ENCODE data around the gene RABEPK. TPM values are rescaled to one million over a fixed set of nuclear protein-coding genes. Genes with fewer than 3 reads are reported as not detected.
"Not testable (repeated sequence)": the region's sequence is repeated elsewhere in the genome, so short reads cannot be mapped to it uniquely, and the experiment has no call there.

The RABEPK gene
- polyA plus RNA-seq (ENCODE audit: insufficient read length in 4 of 4), result 10 to 100 TPM; 19.5 to 23.6 (median 21.2) TPM

GRCh38 chr9:125200216-125201047 is at the start of gene RABEPK:
Gene RABEPK (plus strand): TSS chr9:125200542. CDS start chr9:125203014, 2,472 bp downstream.
- DNase-seq (ENCODE audit: low read depth in 4 of 4, low spot score in 3 of 4), result peak; percentile 86 to 89 (median 89)

GRCh38 chr9:125151730-125152129 is 48.6 kb upstream of the RABEPK start:
- no peak for DNase-seq (ENCODE audit: low read depth in 4 of 4, low spot score in 3 of 4)

- no peak for DNase-seq (ENCODE audit: low read depth in 4 of 4, low spot score in 3 of 4)
Observed at GRCh38 chr9:125153712-125154367, 46.5 kb upstream of the RABEPK start.

DNA sequence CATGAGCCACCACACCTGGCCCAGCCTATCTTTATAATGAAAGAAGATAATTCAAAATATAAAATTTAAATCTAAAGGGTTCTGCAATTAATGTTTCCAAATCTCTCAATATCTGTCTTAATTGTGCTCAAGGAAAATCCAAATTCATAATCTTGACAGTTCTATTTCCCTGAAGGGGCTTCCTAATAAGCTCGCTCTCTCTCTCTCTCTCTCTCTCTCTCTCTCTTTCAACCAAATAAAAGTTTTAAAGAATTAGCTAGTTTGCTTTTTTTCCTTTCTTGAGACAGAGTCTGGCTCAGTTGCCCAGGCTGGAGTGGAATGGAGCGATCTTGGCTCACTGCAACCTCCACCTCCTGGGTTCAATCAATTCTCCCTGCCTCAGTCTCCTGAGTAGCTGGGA is 43.8 kb upstream of the RABEPK start:
- no peak for DNase-seq (ENCODE audit: low read depth in 4 of 4, low spot score in 3 of 4)

DNA sequence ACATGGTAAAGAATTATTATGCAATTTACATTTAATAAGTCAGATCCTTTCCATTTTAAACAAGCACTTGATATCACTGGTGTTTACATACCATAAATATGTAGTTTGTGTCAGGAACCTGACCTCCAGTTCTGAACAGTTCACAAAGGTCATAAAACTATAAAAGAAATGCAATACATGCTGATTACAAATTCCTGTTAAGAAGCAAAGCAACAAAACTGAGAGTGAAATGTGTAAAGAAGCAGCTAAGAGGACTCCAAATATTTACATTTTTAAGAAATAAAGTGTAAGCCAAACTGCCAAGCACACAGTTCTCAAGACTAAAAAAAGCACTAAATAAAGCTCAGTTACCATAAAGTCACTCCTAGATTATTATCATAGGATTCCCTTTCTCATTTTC is 39.6 kb upstream of the RABEPK start:
- DNase-seq (ENCODE audit: low read depth in 4 of 4, low spot score in 3 of 4), result no peak

GRCh38 chr9:125161284-125161918 is 38.9 kb upstream of the RABEPK start:
- DNase-seq (ENCODE audit: low read depth in 4 of 4, low spot score in 3 of 4), result no peak

GRCh38 chr9:125162891-125163290 is 37.5 kb upstream of the RABEPK start:
- not testable (repeated sequence) for DNase-seq (ENCODE audit: low read depth in 4 of 4, low spot score in 3 of 4)

- DNase-seq (ENCODE audit: low read depth in 4 of 4, low spot score in 3 of 4), result no peak
Observed at GRCh38 chr9:125166762-125167161, 33.6 kb upstream of the RABEPK start.

DNA sequence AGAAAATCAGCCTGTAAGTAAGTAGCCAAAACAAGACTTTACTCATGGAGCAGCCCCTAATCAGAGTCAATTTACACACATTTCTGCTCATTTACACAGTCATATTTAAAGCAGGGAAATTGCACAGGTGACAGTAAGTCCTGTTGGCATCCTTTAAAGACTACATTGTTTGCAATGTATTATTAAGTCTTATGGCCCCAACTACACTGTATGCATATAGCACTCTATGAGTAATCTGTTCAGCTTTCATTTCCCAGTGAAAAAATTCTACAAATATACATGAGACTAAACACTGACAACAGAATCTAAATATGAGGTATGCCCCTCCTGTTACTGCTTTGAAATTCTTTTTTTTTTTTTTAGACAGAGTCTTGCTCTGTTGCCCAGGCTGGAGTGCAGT is 30.4 kb upstream of the RABEPK start:
- DNase-seq (ENCODE audit: low read depth in 4 of 4, low spot score in 3 of 4), result no peak

GRCh38 chr9:125172031-125172755 is 28.1 kb upstream of the RABEPK start:
- DNase-seq (ENCODE audit: low read depth in 4 of 4, low spot score in 3 of 4), result no peak

- no peak for DNase-seq (ENCODE audit: low read depth in 4 of 4, low spot score in 3 of 4)
Observed at GRCh38 chr9:125176636-125177035, 23.7 kb upstream of the RABEPK start.

GRCh38 chr9:125177888-125178287 is 22.5 kb upstream of the RABEPK start:
- DNase-seq (ENCODE audit: low read depth in 4 of 4, low spot score in 3 of 4), result no peak

GRCh38 chr9:125179776-125180175 is 20.6 kb upstream of the RABEPK start:
- DNase-seq (ENCODE audit: low read depth in 4 of 4, low spot score in 3 of 4), result not testable (repeated sequence)

GRCh38 chr9:125180876-125181275 is 19.5 kb upstream of the RABEPK start:
- no peak for DNase-seq (ENCODE audit: low read depth in 4 of 4, low spot score in 3 of 4)

DNA sequence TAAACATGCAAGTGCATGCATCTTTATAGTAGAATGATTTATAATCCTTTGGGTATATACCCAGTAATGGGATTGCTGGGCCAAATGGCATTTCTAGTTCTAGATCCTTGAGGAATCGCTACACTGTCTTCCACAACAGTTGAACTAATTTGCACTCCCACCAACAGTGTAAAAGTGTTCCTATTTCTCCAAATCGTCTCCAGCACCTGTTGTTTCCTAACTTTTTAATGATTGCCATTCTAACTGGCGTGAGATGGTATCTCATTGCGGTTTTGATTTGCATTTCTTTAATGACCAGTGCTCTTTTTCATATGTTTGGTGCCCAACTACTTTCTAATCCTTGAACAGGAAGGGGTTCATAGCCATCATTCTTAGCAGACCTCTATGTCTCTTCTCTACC is 18.6 kb upstream of the RABEPK start:
- DNase-seq (ENCODE audit: low read depth in 4 of 4, low spot score in 3 of 4), result not testable (repeated sequence)

- no peak for DNase-seq (ENCODE audit: low read depth in 4 of 4, low spot score in 3 of 4)
Observed at GRCh38 chr9:125183054-125183453, 17.3 kb upstream of the RABEPK start.

DNA sequence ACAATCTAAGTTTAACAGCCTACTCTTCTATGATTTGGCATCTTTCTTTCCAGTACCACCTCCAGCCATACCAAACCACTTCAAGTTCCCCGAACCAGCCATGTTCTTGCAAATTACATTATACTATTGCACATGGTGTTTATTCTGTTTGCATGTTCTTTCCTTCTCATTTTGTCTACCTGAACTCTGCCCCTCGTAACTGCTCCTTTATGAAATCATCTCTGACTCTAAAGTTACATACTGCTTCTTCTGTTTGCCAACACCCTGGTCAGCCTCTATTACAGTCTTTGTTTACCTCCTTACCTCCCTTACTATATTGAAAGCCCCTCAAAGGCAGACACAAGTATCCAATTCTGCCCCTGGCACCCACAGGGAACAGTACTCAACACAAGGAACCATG is 16.8 kb upstream of the RABEPK start:
- no peak for DNase-seq (ENCODE audit: low read depth in 4 of 4, low spot score in 3 of 4)

- no peak for DNase-seq (ENCODE audit: low read depth in 4 of 4, low spot score in 3 of 4)
Observed at GRCh38 chr9:125189011-125189360, 11.4 kb upstream of the RABEPK start.

DNA sequence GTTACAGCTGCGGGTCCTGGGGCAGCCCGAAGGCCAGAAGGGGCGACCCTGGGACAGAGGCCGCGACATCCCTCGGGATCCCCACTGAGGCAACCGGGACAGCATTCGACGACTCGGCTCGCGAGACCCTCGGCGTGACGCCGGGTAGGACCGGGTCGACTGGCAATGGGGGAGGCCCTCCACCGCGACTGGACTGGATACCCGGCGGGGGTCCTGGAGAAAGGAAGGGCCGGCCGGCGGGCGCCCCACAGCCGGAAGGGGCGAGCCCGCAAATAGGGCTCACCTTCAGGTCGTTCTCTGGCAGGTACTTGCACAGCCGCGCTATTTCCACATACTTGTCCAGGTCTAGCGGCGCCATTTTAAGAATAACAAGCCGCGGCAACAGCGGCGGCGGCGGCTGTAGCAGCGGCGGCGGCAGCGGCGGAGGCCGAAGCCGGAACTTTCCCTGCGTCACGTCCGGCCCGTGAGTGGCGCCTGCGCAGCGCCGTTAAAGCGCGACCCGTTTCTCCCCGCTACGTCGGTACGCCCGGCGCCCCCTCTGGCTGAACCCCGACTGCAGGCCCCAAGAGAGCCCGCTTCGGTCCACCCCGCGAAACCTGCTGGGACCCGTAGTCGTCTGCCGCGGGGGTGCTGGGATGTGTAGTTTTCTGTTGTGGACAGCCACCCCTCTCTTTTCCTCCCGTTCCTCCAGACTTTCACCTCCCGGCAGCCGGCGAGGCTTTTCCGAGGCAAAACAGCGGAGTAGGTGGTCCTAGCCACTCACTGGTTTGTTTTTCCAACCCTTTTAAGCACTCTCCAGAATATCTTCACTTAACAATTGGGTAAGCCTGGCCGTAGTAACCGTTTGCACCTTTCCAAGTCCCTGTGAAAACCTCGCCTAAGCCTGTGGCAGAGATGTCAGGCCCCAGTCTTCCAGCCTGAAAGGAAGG is 10.7 kb upstream of the RABEPK start, which contains the start of gene PPP6C:
Gene PPP6C (minus strand): TSS at position 443 of the 929 bp plus-strand sequence. CDS start 85 bp downstream, at position 358.
- DNase-seq (ENCODE audit: low read depth in 4 of 4, low spot score in 3 of 4), result peak; percentile 83 to 92 (median 88)

GRCh38 chr9:125190361-125190801 is 10.0 kb upstream of the RABEPK start:
- DNase-seq (ENCODE audit: low read depth in 4 of 4, low spot score in 3 of 4), result no peak
